BLaER1 (cell line): ENCODE data around the gene DRAM1.

ENCODE experiments used
- H3K27ac ChIP-seq: shearing (Covaris generic); formaldehyde crosslinking; 2 replicates; pipeline ENCODE4 v1.8.1; 2022
- H3K27me3 ChIP-seq: shearing (Covaris generic); formaldehyde crosslinking; 2 replicates; pipeline ENCODE4 v1.8.1; 2022
- H3K36me3 ChIP-seq: shearing (Covaris generic); formaldehyde crosslinking; 2 replicates; pipeline ENCODE4 v1.8.1; 2022
- H3K4me1 ChIP-seq: shearing (Covaris generic); formaldehyde crosslinking; 2 replicates; pipeline ENCODE4 v1.8.1; 2022
- H3K4me2 ChIP-seq: shearing (Covaris generic); formaldehyde crosslinking; 2 replicates; pipeline ENCODE4 v1.8.1; 2022
- H3K4me3 ChIP-seq: shearing (Covaris generic); formaldehyde crosslinking; 2 replicates; pipeline ENCODE4 v1.8.1; 2022
- H3K9ac ChIP-seq: shearing (Covaris generic); formaldehyde crosslinking; 2 replicates; pipeline ENCODE4 v1.8.1; 2022
- H3K9me3 ChIP-seq: shearing (Covaris generic); formaldehyde crosslinking; 2 replicates; pipeline ENCODE4 v1.8.1; 2022
- H4K20me1 ChIP-seq: shearing (Covaris generic); formaldehyde crosslinking; 2 replicates; pipeline ENCODE4 v1.8.1; 2022
- Cebpa-rat ChIP-seq: shearing (Covaris generic); IDR thresholded peaks from 2 replicates; pipeline ENCODE4 v1.8.1; 2022

The DRAM1 gene

GRCh38 chr12:101925361-101925760 is 48.0 kb downstream of the DRAM1 start:
- no peaks in the 10 kb centered on the region for H3K4me1 ChIP-seq
- no peak overlapping the region for H3K9ac ChIP-seq
- H3K27me3 ChIP-seq, result no peaks in the 10 kb centered on the region
- H3K36me3 ChIP-seq, result no peaks in the 10 kb centered on the region; the same call in 1 of the 2 replicates
- H3K4me3 ChIP-seq, result no peak overlapping the region
- H3K27ac ChIP-seq, result no peak overlapping the region
- no peaks in the 10 kb centered on the region for H3K9me3 ChIP-seq
- no peak for TF ChIP-seq Cebpa-rat
- no peaks in the 10 kb centered on the region for H4K20me1 ChIP-seq
- no peak overlapping the region for H3K4me2 ChIP-seq

- no peaks in the 10 kb centered on the region for H3K27me3 ChIP-seq
- no peaks in the 10 kb centered on the region; the same call in 1 of the 2 replicates for H3K36me3 ChIP-seq
- no peaks in the 10 kb centered on the region for H4K20me1 ChIP-seq
- no peaks in the 10 kb centered on the region for H3K9me3 ChIP-seq
- no peak overlapping the region for H3K9ac ChIP-seq
- no peak for TF ChIP-seq Cebpa-rat
- no peaks in the 10 kb centered on the region for H3K4me1 ChIP-seq
- no peak overlapping the region for H3K4me2 ChIP-seq
- no peak overlapping the region for H3K4me3 ChIP-seq
- H3K27ac ChIP-seq, result no peak overlapping the region
Measured at GRCh38 chr12:101925935-101926334, 48.6 kb downstream of the DRAM1 start.

- Histone ChIP-seq H3K36me3 (no peaks in the 10 kb centered on the region; the same call in 1 of the 2 replicates), H3K4me1 (no peaks in the 10 kb centered on the region), H3K9me3 (no peaks in the 10 kb centered on the region), H3K27me3 (no peaks in the 10 kb centered on the region), H3K27ac (no peak overlapping the region), H4K20me1 (no peaks in the 10 kb centered on the region), H3K4me3 (no peak overlapping the region), H3K9ac (no peak overlapping the region), H3K4me2 (no peak overlapping the region)
- no peak for TF ChIP-seq Cebpa-rat
Measured at GRCh38 chr12:101927036-101927435, 49.7 kb downstream of the DRAM1 start.

- Histone ChIP-seq H3K4me1 (no peaks in the 10 kb centered on the region), H3K36me3 (no peaks in the 10 kb centered on the region), H4K20me1 (no peaks in the 10 kb centered on the region), H3K9me3 (no peaks in the 10 kb centered on the region), H3K27ac (no peak overlapping the region), H3K4me3 (no peak overlapping the region), H3K9ac (no peak overlapping the region), H3K27me3 (no peaks in the 10 kb centered on the region), H3K4me2 (no peak overlapping the region)
- TF ChIP-seq Cebpa-rat, result no peak
Measured at GRCh38 chr12:101927999-101928398, 50.6 kb downstream of the DRAM1 start.

- Histone ChIP-seq H3K4me3 (no peak overlapping the region), H4K20me1 (no peaks in the 10 kb centered on the region), H3K4me1 (no peaks in the 10 kb centered on the region), H3K27ac (no peak overlapping the region), H3K36me3 (no peaks in the 10 kb centered on the region), H3K9me3 (no peaks in the 10 kb centered on the region), H3K9ac (no peak overlapping the region), H3K4me2 (no peak overlapping the region), H3K27me3 (no peaks in the 10 kb centered on the region)
- no peak for TF ChIP-seq Cebpa-rat
Measured at GRCh38 chr12:101928556-101928955, 51.2 kb downstream of the DRAM1 start.

GRCh38 chr12:101929365-101930041 is 52.1 kb downstream of the DRAM1 start:
- no peak overlapping the region for H3K4me3 ChIP-seq
- no peaks in the 10 kb centered on the region for H4K20me1 ChIP-seq
- H3K4me2 ChIP-seq, result no peak overlapping the region
- no peak overlapping the region for H3K9ac ChIP-seq
- no peaks in the 10 kb centered on the region for H3K36me3 ChIP-seq
- no peaks in the 10 kb centered on the region for H3K9me3 ChIP-seq
- TF ChIP-seq Cebpa-rat, result no peak
- H3K27me3 ChIP-seq, result no peaks in the 10 kb centered on the region
- H3K4me1 ChIP-seq, result no peaks in the 10 kb centered on the region
- no peak overlapping the region for H3K27ac ChIP-seq

GRCh38 chr12:101931498-101932326 is 54.3 kb downstream of the DRAM1 start:
- Histone ChIP-seq H3K9me3 (no peaks in the 10 kb centered on the region), H3K27me3 (no peaks in the 10 kb centered on the region), H3K36me3 (no peaks in the 10 kb centered on the region), H3K4me1 (no peaks in the 10 kb centered on the region), H3K4me3 (no peak overlapping the region), H3K27ac (no peak overlapping the region), H4K20me1 (no peaks in the 10 kb centered on the region), H3K9ac (no peak overlapping the region), H3K4me2 (no peak overlapping the region)
- no peak for TF ChIP-seq Cebpa-rat

- Histone ChIP-seq H3K4me3 (no peak overlapping the region), H3K27me3 (no peaks in the 10 kb centered on the region), H3K4me1 (no peaks in the 10 kb centered on the region), H4K20me1 (no peaks in the 10 kb centered on the region), H3K9me3 (no peaks in the 10 kb centered on the region), H3K27ac (no peak overlapping the region), H3K9ac (no peak overlapping the region), H3K36me3 (no peaks in the 10 kb centered on the region), H3K4me2 (no peak overlapping the region)
- no peak for TF ChIP-seq Cebpa-rat
Measured at GRCh38 chr12:101933866-101934514, 56.6 kb downstream of the DRAM1 start.

GRCh38 chr12:101935890-101936746 is 58.7 kb downstream of the DRAM1 start:
- no peak overlapping the region for H3K4me3 ChIP-seq
- no peak overlapping the region for H3K4me2 ChIP-seq
- H3K27ac ChIP-seq, result no peak overlapping the region
- H3K9ac ChIP-seq, result no peak overlapping the region
- no peaks in the 10 kb centered on the region for H3K36me3 ChIP-seq
- no peak for TF ChIP-seq Cebpa-rat
- H3K27me3 ChIP-seq, result no peaks in the 10 kb centered on the region
- H3K4me1 ChIP-seq, result no peaks in the 10 kb centered on the region
- H4K20me1 ChIP-seq, result no peaks in the 10 kb centered on the region
- no peaks in the 10 kb centered on the region for H3K9me3 ChIP-seq
